GM12891 (cell line): Measurements from ENCODE around the gene DPPA5.
"Not testable (repeated sequence)": the region's sequence is repeated elsewhere in the genome, so short reads cannot be mapped to it uniquely, and the experiment has no call there.

Experiments used
- DNase-seq: peaks from one replicate; pipeline ENCODE4 v3.0.0; 2011; ENCODE audit warnings: low spot score; ENCODE audit not compliant: insufficient read length
- FAIRE-seq: peaks from 2 replicates; lab custom pipeline; 2011; peaks lifted over from hg19 to GRCh38; lab: Jason Lieb, UNC
- PAX5 ChIP-seq: IDR thresholded peaks from 2 replicates; pipeline ENCODE4 v1.6.1; 2011; ENCODE audit warnings: low read length, moderate library complexity, mild to moderate bottlenecking; ENCODE audit not compliant: insufficient read depth, severe bottlenecking
- POLR2A ChIP-seq: IDR thresholded peaks from 2 replicates; pipeline ENCODE4 v1.6.1; 2011; ENCODE audit warnings: low read depth, low read length, control low read depth
- POLR2AphosphoS5 ChIP-seq: IDR thresholded peaks from 2 replicates; pipeline ENCODE4 v1.6.1; 2011; ENCODE audit warnings: low read depth, low read length, control low read depth
- POU2F2 ChIP-seq: IDR thresholded peaks from 2 replicates; pipeline ENCODE4 v1.6.1; 2011; ENCODE audit warnings: low read depth, mild to moderate bottlenecking, control low read depth, low read length, moderate library complexity
- SPI1 ChIP-seq: IDR thresholded peaks from 2 replicates; pipeline ENCODE4 v1.6.1; 2011; ENCODE audit warnings: low read depth, low read length, control low read depth
- TAF1 ChIP-seq: IDR thresholded peaks from 2 replicates; pipeline ENCODE4 v1.6.1; 2011; ENCODE audit warnings: low read depth, low read length, control low read depth

DPPA5 gene

GRCh38 chr6:73382462-73383113 lies 28.5 kb upstream of the DPPA5 start:
- DNase-seq (no peak), FAIRE-seq (no peak)
- TF ChIP-seq POLR2AphosphoS5: no peak
- TF ChIP-seq TAF1: no peak
- no peak for TF ChIP-seq POLR2A
- TF ChIP-seq SPI1: no peak
- no peak for TF ChIP-seq POU2F2
- TF ChIP-seq PAX5: no peak

- not testable (repeated sequence) for FAIRE-seq, DNase-seq
Observed at GRCh38 chr6:73381531-73381930, 27.5 kb upstream of the DPPA5 start.

GRCh38 chr6:73377225-73377624 lies 23.1 kb upstream of the DPPA5 start:
- TF ChIP-seq SPI1: no peak; the same call in 1 of the 2 replicates
- no peak for TF ChIP-seq POLR2AphosphoS5
- TF ChIP-seq POU2F2: no peak
- no peak for TF ChIP-seq PAX5
- TF ChIP-seq TAF1: no peak
- no peak for DNase-seq
- peak; percentile 9 for FAIRE-seq

DNA sequence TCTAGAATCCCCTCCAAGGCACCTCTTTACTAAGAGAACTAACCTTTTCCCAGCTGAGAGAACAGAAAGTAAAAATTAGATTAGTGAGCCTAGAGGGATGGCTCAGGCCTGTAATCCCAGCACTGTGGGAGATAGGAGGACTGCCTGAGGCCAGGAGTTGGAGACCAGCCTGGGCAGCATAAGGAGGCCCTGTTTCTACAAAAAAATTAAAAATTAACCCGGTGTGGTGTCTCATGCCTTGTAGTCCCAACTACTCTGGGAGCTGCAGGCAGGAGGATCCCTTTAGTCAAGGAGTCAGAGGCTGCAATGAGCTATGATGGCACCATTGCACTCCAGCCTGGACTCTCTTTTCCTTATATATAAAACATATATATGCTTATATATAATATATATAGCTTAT lies 21.1 kb upstream of the DPPA5 start:
- DNase-seq (no peak), FAIRE-seq (no peak)
- TF ChIP-seq TAF1: no peak

DNA sequence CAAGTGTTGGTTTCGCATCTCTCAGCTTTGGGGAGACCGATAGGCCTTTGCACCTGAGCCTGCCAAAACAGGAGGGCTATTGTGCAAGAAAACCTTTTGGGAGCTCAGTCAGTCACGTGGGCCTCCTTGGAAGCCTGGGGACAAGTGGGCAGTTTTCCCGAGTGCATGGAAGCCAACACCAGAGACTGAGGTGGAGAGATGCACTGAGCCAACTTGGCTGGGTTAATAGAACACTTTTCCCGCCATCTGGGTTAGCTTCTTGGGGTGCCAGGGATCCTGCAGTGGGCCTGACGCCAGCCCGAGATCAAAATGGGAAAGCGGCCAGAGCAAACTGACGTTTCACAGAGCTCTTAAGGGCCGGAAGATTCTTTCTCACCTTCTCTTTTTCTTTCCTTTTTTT lies 18.4 kb upstream of the DPPA5 start:
- no peak for FAIRE-seq
- TF ChIP-seq SPI1: no peak
- no peak for TF ChIP-seq POU2F2
- no peak for TF ChIP-seq TAF1
- TF ChIP-seq POLR2A: no peak
- TF ChIP-seq PAX5: no peak
- no peak for TF ChIP-seq POLR2AphosphoS5
- DNase-seq: no peak

DNA sequence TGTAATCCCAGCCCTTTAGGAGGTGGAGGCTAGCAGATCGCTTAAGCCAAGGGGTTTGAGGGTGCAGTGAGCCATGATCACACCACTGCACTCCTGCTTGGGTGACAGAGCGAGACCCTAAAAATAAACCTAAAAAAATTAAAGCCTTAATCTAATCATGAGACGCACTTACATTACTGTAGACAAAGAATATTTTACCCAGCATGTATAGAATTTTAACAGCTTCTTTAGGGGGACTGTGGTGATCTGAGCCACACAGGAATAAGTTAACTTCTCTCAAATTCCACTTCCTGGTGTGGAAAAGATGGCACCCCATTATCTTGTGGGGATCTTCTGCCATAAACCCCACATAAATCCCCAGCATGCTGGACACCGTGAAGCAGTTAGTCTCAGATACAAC lies 17.9 kb upstream of the DPPA5 start:
- TF ChIP-seq POLR2A: no peak
- no peak for TF ChIP-seq POU2F2
- no peak for TF ChIP-seq TAF1
- no peak for TF ChIP-seq SPI1
- no peak for TF ChIP-seq POLR2AphosphoS5
- no peak for TF ChIP-seq PAX5
- DNase-seq (no peak), FAIRE-seq (no peak)

- DNase-seq (no peak), FAIRE-seq (no peak)
- TF ChIP-seq TAF1 (no peak), POU2F2 (no peak), POLR2A (no peak), PAX5 (no peak), POLR2AphosphoS5 (no peak), SPI1 (no peak)
Observed at GRCh38 chr6:73369563-73369962, 15.5 kb upstream of the DPPA5 start, which contains the start of gene OOEP. TSS of gene OOEP (minus strand) at chr6:73369897. CDS start at chr6:73369792, 105 bp downstream.

GRCh38 chr6:73369157-73369556 lies 15.1 kb upstream of the DPPA5 start:
- no peak for FAIRE-seq
- DNase-seq: no peak
- no peak for TF ChIP-seq SPI1
- no peak for TF ChIP-seq PAX5
- no peak for TF ChIP-seq TAF1
- no peak for TF ChIP-seq POLR2A
- no peak for TF ChIP-seq POLR2AphosphoS5
- TF ChIP-seq POU2F2: no peak

DNA sequence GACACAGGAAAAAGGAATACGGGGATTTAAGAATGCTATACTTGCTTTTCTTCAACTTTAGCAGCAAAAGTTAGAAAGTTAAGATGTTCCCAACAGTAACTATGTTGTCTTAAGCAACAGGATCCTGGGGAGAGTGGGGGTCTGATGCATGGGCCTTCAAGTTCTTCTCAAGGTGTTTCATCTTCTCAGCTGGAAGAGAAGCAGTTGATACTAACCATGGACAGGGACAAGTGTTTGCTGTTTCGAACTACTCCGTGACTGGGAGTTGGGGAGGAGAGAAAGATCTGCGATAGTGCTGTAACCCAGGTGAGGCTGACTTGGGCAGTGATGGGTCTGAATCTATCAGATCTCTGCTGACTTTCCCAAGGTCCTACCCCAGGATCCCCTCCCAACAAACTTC lies 14.6 kb upstream of the DPPA5 start:
- DNase-seq (no peak), FAIRE-seq (no peak)
- TF ChIP-seq POU2F2 (no peak), POLR2A (no peak), POLR2AphosphoS5 (no peak), TAF1 (no peak), SPI1 (no peak), PAX5 (no peak)

- FAIRE-seq (no peak), DNase-seq (no peak)
- no peak for TF ChIP-seq TAF1
Observed at GRCh38 chr6:73367761-73368355, 13.8 kb upstream of the DPPA5 start.
